LNCAP (cell line): Measurements from ENCODE around the gene EIF4E2.

Experiments
- TF ChIP-seq, protein P1 (sequence below): fragments of 450-650 bp; IDR thresholded peaks from 2 replicates; pipeline ENCODE4 v1.5.1; 2017; ENCODE audit warnings: mild to moderate bottlenecking

The EIF4E2 gene

DNA sequence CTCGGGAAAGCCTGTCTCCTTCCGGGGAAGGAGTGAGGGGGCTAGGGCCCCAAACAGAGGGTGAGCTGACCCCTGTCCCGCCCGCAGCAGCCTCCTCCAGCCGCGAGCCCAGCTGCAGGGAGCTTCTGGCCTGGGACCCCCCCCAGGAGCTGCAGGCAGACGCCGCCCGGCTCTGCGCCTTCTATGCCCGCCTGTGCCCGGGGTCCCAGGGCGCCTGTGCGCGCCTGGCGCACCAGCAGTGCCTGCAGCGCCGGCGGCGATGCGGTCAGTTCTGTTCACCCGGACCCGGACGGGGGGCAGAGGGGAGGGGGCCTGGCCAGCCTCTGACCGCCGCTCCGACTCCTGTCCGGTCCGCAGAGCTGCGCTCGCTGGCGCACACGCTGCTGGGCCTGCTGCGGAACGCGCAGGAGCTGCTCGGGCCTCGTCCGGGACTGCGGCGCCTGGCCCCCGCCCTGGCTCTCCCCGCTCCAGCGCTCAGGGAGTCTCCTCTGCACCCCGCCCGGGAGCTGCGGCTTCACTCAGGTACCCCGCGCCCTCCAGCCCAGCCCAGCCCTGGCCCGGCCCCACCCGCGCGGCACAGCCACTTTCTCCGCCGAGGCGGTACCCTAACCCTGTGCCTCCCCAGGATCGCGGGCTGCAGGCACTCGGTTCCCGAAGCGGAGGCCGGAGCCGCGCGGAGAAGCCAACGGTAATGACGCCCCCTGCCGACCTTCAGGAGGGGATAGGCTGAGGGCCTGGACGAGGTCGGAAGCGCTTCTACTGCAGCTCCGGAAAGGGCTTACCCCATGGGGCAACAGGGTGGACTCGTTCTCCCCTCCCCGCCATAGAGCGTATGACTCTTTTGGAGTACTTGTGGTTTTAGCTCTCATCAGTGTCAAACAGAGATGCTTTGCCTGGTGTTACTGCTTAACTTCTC lies 26.5 kb upstream of the EIF4E2 start:
- TF ChIP-seq, protein P1, sequence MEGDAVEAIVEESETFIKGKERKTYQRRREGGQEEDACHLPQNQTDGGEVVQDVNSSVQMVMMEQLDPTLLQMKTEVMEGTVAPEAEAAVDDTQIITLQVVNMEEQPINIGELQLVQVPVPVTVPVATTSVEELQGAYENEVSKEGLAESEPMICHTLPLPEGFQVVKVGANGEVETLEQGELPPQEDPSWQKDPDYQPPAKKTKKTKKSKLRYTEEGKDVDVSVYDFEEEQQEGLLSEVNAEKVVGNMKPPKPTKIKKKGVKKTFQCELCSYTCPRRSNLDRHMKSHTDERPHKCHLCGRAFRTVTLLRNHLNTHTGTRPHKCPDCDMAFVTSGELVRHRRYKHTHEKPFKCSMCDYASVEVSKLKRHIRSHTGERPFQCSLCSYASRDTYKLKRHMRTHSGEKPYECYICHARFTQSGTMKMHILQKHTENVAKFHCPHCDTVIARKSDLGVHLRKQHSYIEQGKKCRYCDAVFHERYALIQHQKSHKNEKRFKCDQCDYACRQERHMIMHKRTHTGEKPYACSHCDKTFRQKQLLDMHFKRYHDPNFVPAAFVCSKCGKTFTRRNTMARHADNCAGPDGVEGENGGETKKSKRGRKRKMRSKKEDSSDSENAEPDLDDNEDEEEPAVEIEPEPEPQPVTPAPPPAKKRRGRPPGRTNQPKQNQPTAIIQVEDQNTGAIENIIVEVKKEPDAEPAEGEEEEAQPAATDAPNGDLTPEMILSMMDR: peak; percentile 13; the same call in 1 of the 2 replicates

DNA sequence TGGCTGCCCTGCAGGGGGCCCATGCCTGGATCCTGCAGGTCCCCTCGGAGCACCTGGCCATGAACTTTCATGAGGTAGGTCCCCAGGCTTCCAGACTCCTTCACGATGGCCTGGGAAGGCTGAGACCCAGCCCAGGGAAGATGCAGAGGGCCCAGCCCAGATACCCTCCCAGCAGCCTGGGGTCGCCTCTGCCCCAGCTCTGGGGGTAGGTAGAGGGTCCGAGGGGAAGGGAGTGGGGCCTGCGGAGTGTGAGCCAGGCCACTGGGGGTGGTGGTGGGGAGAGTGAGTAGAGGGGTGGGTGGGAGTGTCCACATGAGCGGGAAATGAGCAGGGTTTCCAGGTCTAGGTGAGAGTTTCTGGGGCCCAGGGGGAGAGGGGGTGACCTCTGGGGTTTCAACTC lies 25.7 kb upstream of the EIF4E2 start:
- TF ChIP-seq, protein P1: no peak

DNA sequence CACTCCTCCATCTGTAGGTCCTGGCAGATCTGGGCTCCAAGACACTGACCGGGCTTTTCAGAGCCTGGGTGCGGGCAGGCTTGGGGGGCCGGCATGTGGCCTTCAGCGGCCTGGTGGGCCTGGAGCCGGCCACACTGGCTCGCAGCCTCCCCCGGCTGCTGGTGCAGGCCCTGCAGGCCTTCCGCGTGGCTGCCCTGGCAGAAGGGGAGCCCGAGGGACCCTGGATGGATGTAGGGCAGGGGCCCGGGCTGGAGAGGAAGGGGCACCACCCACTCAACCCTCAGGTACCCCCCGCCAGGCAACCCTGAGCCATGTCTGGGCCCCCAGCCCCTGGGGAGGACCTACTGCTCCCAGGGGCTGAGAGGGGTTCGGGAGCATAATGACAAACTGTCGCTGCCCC lies 25.3 kb upstream of the EIF4E2 start:
- TF ChIP-seq, protein P1: no peak

DNA sequence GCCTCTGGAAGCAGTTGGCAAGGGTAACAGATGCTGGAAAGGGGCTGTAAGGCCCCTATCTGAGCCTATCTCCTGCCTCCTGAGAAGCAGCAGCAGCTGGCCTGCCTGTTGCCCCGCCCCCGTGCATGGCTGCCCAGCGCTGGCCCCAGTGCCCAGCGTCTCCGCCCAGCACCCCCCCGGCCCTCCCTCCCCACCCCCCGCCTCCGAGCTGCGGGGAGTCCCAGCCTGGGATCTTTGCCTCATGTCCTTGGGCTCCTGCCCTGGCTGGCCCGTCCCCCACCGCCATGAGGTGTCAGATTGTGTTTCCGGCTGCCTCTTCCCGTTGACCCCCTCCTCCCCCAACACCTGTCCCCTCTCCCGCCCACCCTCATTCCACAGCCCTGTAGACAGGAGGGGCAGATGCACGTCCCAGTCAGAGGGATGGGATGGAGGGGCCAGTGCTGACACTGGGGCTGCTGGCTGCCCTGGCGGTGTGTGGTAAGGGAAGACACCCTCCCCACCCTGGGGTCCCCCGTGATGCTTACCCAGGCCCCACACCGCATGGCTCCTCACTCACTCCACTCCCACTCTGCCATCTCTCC lies 24.6 kb upstream of the EIF4E2 start, which contains the start of gene CHRND:
CHRND (plus strand) TSS at position 370 of the 581 bp plus-strand sequence; CDS start at position 426, 56 bp downstream.
- TF ChIP-seq, protein P1: no peak

DNA sequence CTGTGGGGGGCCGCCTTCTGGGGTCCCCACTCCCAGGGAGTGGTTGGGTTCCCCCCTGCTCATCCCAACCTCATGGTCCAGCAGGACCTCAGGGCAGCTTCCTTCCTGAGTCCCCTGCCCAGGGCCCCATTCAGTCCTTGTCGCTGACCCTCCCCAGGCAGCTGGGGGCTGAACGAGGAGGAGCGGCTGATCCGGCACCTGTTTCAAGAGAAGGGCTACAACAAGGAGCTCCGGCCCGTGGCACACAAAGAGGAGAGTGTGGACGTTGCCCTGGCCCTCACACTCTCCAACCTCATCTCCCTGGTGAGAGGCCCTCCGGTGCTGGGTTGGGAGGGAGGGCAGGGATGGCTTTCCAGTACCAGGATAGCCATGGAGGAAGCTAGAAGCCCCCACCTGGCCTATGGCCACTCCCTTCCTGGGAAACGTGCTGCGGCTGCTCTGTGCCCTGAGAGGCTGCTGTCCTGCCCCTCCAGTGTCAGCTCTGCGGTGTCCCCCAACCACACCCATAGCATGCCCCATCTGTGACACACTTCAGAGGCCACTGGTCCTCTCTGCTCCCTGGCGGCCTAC lies 24.0 kb upstream of the EIF4E2 start:
- TF ChIP-seq, protein P1: no peak

DNA sequence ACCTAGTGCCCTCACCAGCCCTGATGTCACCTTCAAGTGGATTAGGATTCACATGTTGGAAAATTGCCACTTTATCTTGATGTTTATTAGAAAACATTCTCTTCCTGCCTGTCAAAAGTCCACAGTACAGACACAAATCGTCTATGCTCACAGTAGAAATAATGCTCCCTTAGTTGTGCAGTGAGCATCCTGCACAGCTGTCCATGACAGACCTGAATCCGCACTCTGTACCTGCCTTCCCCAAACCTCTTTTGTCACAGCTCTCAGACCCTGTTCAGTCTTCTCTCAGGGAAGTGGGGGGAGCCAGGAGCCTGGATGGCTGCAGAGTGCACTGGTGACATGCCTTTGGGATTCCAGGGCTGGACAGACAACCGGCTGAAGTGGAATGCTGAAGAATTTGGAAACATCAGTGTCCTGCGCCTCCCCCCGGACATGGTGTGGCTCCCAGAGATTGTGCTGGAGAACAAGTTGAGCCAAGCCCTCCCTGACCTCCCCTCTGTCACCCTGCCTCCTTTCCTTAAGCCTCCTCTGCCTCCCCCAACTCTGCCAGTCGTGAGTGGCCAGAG lies 22.5 kb upstream of the EIF4E2 start:
- TF ChIP-seq, protein P1: no peak

DNA sequence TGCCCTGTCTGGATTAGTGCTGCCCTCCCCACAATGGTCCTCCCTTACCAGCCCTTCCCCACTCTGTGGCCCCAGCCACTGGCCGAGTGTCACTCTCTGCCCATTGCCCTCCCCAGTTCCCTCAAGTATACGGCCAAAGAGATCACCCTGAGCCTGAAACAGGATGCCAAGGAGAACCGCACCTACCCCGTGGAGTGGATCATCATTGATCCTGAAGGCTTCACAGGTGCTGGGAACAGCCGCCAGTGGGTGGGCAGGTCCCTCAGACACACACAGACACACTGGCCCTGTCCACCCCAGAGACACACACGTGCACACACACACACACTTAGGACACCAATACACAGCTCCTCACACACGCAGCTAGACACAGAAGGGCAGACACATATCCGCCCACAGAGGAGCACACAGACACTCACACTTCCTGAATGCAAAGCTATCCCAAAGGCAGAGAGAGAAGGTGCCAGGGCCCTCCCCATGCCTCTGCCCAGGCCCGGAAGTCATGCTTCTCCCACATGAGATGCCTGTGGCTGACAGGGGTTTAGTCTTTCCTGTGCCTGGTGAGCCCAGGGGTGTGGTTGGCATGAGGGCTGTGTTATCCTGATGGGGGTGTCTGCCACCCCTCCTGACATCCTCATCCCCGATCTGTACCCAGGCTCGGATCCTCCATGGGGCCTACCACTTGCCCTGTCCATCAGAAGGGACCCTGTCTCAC lies 21.6 kb upstream of the EIF4E2 start:
- TF ChIP-seq, protein P1: no peak
